ENCODE data around the gene ADAP1. TPM values are rescaled to one million over a fixed set of nuclear protein-coding genes. Genes with fewer than 3 reads are reported as not detected.

The ADAP1 gene
- total and polyA plus RNA-seq, 2 of the 8 experiments (the other 6 are each of a cell fraction or from before 2014, with no cell fraction given), result 5.8 to 6.1 TPM

GRCh38 chr7:896346-897075 is 58.0 kb downstream of the ADAP1 start:
- H3K4me3 ChIP-seq (ENCODE audit: extremely low read depth in 1 of 4, insufficient read depth in 2 of 4, low read depth in 3 of 4, low read length in 4 of 4), result no peak overlapping the region
- H3K9ac ChIP-seq (replicated peaks in 1 of 4; ENCODE audit: extremely low read depth in 1 of 4, low read depth in 3 of 4, low read length in 3 of 4), result no peak overlapping the region
- no peak overlapping the region for H2BK15ac ChIP-seq (ENCODE audit: low read length)
- H3K79me2 ChIP-seq (ENCODE audit: control insufficient read depth in 1 of 2, insufficient read depth in 2 of 2, low read length in 2 of 2), result no peaks in the 10 kb centered on the region
- no peak overlapping the region for H3K14ac ChIP-seq (ENCODE audit: insufficient read length)
- FAIRE-seq, result no peak
- no peak overlapping the region for H4K5ac ChIP-seq (ENCODE audit: insufficient read length, low read depth, low read length)
- H2BK20ac ChIP-seq (ENCODE audit: low read length), result no peak overlapping the region
- H2AK5ac ChIP-seq (ENCODE audit: low read depth, low read length), result no peak overlapping the region
- DNase-seq (ENCODE audit: low read depth in 1 of 2, low spot score in 2 of 2), result no peak
- no peak overlapping the region for H3K4ac ChIP-seq (replicated peaks; ENCODE audit: insufficient read length, low read depth, low read length)
- ChIA-PET POLR2A (ENCODE audit: partially characterized antibody) (interaction anchor here (1.6 to 4.0 kb wide), 3 partner anchors 12 to 62 kb away, joined by 4 to 23 read pairs (median 9); partner anchors contain the start of gene GET4), CTCF (ENCODE audit: partially characterized antibody) (interaction anchor here (0.6 to 1.2 kb wide), 3 partner anchors 10 to 60 kb away, joined by 3 read pairs; no protein-coding TSS in a partner anchor)
- no peak overlapping the region for H2BK5ac ChIP-seq (ENCODE audit: low read depth, low read length)
- peaks cover 18 to 58% (median 41%) of the 10 kb centered on the region in 4 experiments for H3K36me3 ChIP-seq (ENCODE audit: control insufficient read depth in 2 of 4, insufficient read depth in 4 of 4, low read length in 3 of 4)
- no peak overlapping the region for H3K27ac ChIP-seq (ENCODE audit: low read depth, low read length)
- H2AFZ ChIP-seq (ENCODE audit: low read length), result no peak overlapping the region
- H3K27me3 ChIP-seq (replicated peaks in 1 of 4; ENCODE audit: control insufficient read depth in 3 of 4, extremely low read depth in 1 of 4, insufficient read depth in 3 of 4, low read length in 3 of 4), result no peaks in the 10 kb centered on the region
- WGBS, 2 experiments (ENCODE audit: extremely low coverage in 1 of 2, insufficient coverage in 1 of 2, insufficient read length in 1 of 2, insufficient replicate concordance in 2 of 2, low coverage in 1 of 2, low lambda C conversion rate in 2 of 2, missing lambda C conversion rate in 1 of 2), result 96% methylated on average over 41 of the region's 42 CpGs; no CpG with 5 or more reads in 1 of the 2 experiments
- no peak overlapping the region for H3K23ac ChIP-seq (ENCODE audit: insufficient read length)
- no peak overlapping the region for H3K4me2 ChIP-seq (ENCODE audit: insufficient read depth in 1 of 2, low read depth in 2 of 2, low read length in 2 of 2)
- 0 out of 4 replicates have a peak, but pooled peaks of 1 of the 2 experiments have one; percentile 6 for TF ChIP-seq RAD21 (IDR thresholded peaks at IDR 0.05 in 1 of 2, conservative IDR thresholded peaks at IDR 0.05 in 1 of 2; ENCODE audit: low read depth in 2 of 2, low read length in 2 of 2)
- no peak for TF ChIP-seq CHD1 (IDR thresholded peaks at IDR 0.05; ENCODE audit: low read depth, low read length)
- TF ChIP-seq GABPA (IDR thresholded peaks at IDR 0.05; ENCODE audit: borderline replicate concordance, insufficient read depth, low read length), result 0 out of 2 replicates have a peak, but pooled peaks have one; percentile 22
- peaks cover 2% of the 10 kb centered on the region; the same call in 1 of the 2 replicates for H3K23me2 ChIP-seq (ENCODE audit: low read depth, low read length)
- H3K4me1 ChIP-seq (replicated peaks in 1 of 4; ENCODE audit: control insufficient read depth in 3 of 4, insufficient read depth in 4 of 4, low read length in 3 of 4), result peaks cover 0 to 8% (median 4%) of the 10 kb centered on the region in 4 experiments; a peak in 5 of 7 replicates
- H4K91ac ChIP-seq (replicated peaks; ENCODE audit: insufficient read length, low read length), result no peak overlapping the region
- no peak overlapping the region for H2BK12ac ChIP-seq (ENCODE audit: low read depth, low read length)
- no peaks in the 10 kb centered on the region for H3K9me3 ChIP-seq (ENCODE audit: insufficient read depth in 2 of 2, low read depth in 1 of 2, low read length in 1 of 2)
- H3K79me1 ChIP-seq (ENCODE audit: low read depth, low read length), result peaks cover 5% of the 10 kb centered on the region
- H3K56ac ChIP-seq (replicated peaks; ENCODE audit: insufficient read length, low read depth, low read length), result no peak overlapping the region
- peaks cover 9 to 20% of the 10 kb centered on the region in 2 experiments for H4K20me1 ChIP-seq (replicated peaks in 1 of 2; ENCODE audit: control insufficient read depth in 1 of 2, insufficient read depth in 2 of 2, low read length in 2 of 2)
- no peak overlapping the region for H3K18ac ChIP-seq (ENCODE audit: extremely low read depth, low read length)
- no peak overlapping the region for H4K8ac ChIP-seq (ENCODE audit: extremely low read depth, insufficient read depth, low read length)
- no peak overlapping the region for H2BK120ac ChIP-seq (replicated peaks; ENCODE audit: low read depth, low read length)
